Dedifferentiated amniotic fluid mesenchymal stem cell (primary cell): ENCODE measurements around the gene FAT4.

Experiments
- DNase-seq: peaks from one replicate; pipeline ENCODE4 v3.0.0-alpha.2; 2016; ENCODE audit errors: extremely low spot score

FAT4 gene

GRCh38 chr4:125316401-125316790, 1.6 kb downstream of the FAT4 start:
- DNase-seq = no peak

- DNase-seq = no peak
Observed at GRCh38 chr4:125316791-125317524, 2.2 kb downstream of the FAT4 start.

- peak; percentile 49 for DNase-seq
Observed at GRCh38 chr4:125317525-125317877, 2.7 kb downstream of the FAT4 start.

GRCh38 chr4:125319311-125319710, 4.6 kb downstream of the FAT4 start:
- DNase-seq = no peak

DNA sequence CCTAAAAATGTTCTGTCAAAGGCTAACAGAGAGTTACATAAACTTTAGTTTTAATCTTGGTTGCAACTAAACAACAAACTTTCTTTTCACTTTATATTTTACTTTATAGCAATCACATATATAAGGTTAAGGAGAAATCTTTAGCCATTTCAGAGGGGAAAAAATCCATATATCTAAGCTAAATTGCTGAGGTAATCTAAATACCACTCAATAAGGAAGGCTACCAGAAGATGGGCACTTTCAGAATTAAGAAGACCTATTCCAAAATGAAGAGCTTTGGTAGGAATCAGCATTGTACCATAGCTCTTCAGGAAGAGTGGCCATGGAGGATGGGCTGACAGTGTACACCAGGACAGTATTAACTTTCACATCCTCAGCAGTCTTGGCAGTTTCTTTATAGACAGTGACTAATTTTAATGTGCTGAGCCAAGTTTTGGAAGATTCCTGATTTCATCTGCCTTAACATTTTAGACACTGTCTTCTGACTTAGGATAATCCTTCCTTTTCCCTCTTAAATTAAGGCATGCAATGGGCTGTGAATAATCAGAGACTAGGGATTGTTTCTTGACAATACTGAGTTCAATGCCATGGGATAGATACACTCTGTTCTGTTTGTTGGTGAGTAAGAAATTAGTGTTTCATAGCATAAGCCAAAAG, 7.1 kb downstream of the FAT4 start:
- DNase-seq = peak; percentile 53

- peak; percentile 47 for DNase-seq
Observed at GRCh38 chr4:125322366-125322730, 7.6 kb downstream of the FAT4 start.

- peak; percentile 74 for DNase-seq
Observed at GRCh38 chr4:125323654-125324053, 8.9 kb downstream of the FAT4 start.

DNA sequence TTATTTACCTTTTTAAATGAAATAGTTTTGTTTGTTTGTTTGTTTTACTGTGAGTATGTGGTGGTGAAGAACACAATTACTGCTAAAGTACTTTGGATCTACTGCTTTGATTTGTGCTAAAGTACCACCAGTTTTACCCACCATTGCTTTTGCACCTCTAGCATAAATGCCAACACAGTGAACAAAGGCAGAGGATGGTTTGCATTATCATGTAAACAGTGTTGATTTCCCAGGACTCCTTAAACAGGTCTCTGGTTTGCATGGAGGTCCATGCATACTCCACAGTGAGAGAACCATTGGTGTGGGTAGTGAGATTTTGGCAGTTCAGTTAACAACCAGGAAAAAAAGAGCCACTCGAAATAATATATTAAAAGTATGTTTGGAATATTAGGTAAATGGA, 11.0 kb downstream of the FAT4 start:
- DNase-seq = no peak

- DNase-seq = no peak
Observed at GRCh38 chr4:125331116-125331515, 16.4 kb downstream of the FAT4 start.

DNA sequence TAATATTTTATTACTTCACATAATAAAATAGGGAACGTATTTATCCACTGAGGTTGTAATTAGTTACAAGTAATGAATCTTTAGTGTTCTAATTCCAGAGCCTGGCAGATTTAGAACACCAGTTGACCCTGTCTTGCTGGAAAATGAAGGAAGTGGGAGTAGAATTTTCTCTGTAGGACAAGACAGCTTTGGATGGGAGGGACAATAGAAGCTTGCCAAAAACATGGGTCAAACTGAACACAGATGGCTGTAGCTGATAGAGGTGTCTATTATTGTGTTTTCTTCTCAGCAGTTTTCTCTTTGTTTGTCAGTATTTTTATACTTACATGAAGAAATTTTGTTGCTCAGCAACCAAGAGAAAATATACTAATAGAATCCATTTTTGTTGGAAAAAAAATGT, 20.2 kb downstream of the FAT4 start:
- DNase-seq = no peak

- no peak for DNase-seq
Observed at GRCh38 chr4:125338814-125339213, 24.1 kb downstream of the FAT4 start.

GRCh38 chr4:125344198-125344597, 29.4 kb downstream of the FAT4 start:
- no peak for DNase-seq

DNA sequence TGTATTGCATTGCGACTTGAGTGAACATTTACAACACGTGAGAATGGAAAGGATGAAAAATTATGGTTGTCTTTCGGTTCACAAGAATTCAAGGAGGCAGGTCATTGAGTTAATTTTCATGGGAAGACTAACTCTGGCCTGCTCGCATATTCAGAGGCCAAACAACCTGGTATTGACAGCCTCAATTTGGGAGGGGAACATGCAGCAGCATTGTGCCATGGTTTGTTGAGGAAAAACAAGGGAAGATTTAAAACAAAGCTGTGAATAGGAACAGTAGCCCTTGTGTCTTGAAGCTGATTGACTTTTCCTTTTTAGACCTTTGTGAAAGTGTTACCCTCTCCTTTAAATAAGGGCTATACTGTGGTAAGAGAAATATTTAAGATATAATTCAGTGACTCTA, 31.9 kb downstream of the FAT4 start:
- DNase-seq = no peak

GRCh38 chr4:125350470-125351135, 35.8 kb downstream of the FAT4 start:
- no peak for DNase-seq

GRCh38 chr4:125352521-125352920, 37.8 kb downstream of the FAT4 start:
- DNase-seq = no peak

GRCh38 chr4:125353131-125353530, 38.4 kb downstream of the FAT4 start:
- DNase-seq = no peak

- no peak for DNase-seq
Observed at GRCh38 chr4:125355791-125356190, 41.0 kb downstream of the FAT4 start.

GRCh38 chr4:125357675-125358074, 42.9 kb downstream of the FAT4 start:
- no peak for DNase-seq

GRCh38 chr4:125358453-125358852, 43.7 kb downstream of the FAT4 start:
- no peak for DNase-seq

GRCh38 chr4:125359363-125359762, 44.6 kb downstream of the FAT4 start:
- no peak for DNase-seq

- no peak for DNase-seq
Observed at GRCh38 chr4:125359960-125360634, 45.3 kb downstream of the FAT4 start.

- no peak for DNase-seq
Observed at GRCh38 chr4:125360727-125361126, 46.0 kb downstream of the FAT4 start.
